HG03066 (cell line): ENCODE results near the gene EXOSC10.

Experiments used
- ATAC-seq: cut with Tn5 transposase; IDR thresholded peaks from one replicate; pipeline ENCODE4 v1.9.1; 2021; ENCODE audit warnings: low read depth; ENCODE audit not compliant: unreplicated experiment

Gene EXOSC10

DNA sequence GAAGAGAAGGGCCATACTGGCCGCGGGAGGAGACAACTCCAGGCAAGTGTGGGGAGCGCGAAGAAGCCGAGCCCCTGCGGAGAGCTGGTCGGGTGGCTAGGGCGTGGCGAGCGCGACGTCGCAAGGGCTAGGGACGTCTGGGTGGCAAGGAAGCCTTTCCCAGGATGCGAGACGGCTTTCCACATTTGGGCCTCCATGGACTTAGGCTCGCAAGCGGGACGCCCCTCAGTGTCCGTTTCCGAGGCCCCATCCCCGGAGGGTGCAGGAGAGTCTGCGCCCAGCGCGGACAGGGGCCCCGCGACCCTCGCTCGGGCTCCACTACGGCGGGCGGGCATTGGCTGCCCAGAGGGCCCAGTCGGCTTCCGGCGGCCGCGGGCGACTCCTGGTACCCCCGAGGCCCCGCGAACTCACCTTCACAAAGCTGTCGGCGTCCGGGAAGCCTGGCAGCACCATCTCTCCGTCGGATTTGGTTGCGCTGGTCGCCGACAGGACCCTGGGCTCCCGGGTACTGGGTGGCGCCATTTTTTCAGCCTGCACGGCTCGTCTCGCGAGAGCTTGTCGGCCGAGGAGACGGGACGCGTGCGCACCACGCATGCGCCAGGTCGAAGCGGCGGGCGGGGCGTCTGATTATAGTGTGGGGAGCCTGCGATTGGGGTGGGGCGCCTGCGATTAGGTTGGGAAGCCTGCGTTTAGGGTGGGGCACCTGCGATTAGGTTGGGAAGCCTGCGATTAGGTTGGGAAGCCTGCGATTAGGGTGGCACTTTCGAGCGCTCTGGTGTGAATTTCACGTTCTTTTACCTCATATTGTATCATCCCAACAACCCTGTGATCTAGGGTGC, at the start of gene EXOSC10:
Gene EXOSC10, minus strand, starts transcription at position 560 of the 839 bp plus-strand sequence. Its CDS starts 38 bp downstream, at position 522.
- peak; percentile 75 for ATAC-seq

- ATAC-seq = no peak
These were observed 47.6 kb upstream of the EXOSC10 start for GRCh38 chr1:11147197-11147770.

DNA sequence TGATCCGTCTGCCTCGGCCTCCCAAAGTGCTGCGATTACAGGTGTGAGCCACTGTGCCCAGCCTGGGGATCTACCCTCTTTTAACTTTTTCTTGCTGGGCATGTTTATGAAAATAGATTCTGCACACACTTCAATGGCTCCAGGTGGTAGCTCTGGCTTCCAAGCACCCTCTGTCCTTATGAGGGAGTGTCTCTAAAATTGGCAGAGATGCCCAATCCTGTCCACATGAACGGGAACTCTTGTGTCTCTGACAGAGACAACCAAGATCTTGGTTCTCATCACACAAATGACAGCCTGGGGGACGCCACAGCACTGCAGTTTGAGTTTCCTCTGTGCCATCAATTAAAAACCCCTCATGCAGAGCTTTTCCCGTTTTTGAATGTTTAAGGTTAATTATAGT, 46.1 kb upstream of the EXOSC10 start:
- ATAC-seq = no peak

GRCh38 chr1:11144570-11145256, 45.0 kb upstream of the EXOSC10 start:
- no peak for ATAC-seq

DNA sequence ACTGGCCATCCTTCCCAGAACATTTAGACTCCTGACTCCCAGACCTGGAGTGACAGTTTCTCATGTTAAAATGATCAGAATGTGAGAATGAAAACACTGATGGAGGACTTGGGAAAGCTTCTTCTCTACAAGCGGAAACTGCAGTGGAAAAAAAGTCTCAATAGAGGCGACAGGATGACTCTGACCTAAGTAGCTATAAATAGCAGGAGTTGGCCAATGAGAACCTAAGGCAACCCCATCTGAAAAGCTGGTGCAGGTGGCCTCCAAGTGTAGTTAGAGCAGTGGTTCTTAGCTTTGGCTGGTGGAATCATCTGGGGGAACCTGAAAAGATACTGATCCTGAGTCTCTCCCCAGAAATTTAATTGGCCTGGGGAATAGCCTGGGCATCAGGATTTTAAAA, 44.2 kb upstream of the EXOSC10 start:
- ATAC-seq = no peak

- ATAC-seq = no peak
These were observed 43.7 kb upstream of the EXOSC10 start for GRCh38 chr1:11143401-11143800.

DNA sequence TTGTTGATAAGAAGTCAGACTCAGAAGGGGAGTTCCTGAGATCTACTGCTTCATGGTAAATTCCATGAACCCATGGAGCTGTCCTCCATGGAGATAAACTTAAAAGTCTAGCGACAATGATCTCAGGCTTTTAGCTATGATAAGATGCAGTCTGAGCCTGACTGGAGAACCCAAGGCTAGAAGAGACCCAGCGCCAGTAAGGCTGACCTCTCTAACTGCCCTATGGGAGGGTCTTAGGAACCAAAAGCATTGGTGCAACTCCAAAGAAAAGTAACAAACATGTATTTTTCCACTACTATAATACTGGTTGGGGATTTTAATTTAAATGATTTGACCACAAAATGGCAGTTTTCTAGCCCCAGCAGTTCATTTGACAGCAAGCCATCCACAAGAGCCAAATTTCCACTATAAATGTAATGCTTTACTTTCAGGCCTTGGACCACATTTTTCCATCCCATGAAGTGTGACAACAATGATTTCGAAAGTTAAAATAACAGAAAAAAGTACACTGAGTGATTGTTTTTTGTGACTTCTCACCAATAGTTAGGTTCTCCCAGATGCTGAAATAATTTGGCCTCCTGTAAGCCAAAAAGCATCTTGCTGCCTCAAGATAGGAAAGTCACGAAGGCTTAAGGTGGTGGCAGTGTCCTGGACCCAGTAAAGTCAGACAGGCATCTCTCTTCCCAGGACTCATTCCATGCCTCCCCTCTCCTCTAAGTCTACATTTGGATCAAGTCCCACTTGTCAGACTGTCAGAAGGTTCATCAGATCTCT, 43.1 kb upstream of the EXOSC10 start:
- ATAC-seq = no peak

GRCh38 chr1:11138952-11139351, 39.3 kb upstream of the EXOSC10 start:
- ATAC-seq = no peak

- ATAC-seq = no peak
These were observed 38.4 kb upstream of the EXOSC10 start for GRCh38 chr1:11138029-11138428.

- ATAC-seq = no peak
These were observed 35.2 kb upstream of the EXOSC10 start for GRCh38 chr1:11134898-11135266.

DNA sequence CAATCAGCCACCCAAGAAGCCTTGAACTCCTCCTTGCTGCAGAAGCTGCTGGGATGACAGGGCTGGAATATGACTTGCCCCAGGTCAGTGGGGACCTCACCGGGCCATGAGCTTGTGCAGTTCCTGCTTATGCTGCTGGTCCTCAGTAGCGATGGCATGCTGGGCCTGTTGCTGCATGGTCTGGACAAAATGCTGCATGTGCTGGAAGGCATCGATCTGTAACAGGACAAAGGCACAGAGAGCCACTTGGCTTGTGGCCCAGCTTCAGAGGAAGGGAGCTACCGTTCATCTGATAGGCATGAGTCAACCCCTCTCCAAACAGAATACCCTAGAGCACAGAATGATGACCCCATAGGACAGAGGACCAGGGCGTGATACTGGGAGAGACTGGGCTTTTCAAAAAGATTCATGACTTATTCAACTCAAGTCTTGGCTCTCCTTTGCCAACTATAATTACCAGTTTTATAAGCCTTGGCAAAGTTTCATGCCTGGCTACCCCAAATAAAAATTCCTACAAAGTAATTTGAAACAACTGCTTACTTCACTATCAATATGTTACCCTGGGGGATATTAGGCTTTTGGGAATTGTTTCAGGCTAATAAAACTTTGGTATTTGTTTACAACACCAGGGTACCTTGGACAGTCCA, 34.7 kb upstream of the EXOSC10 start:
- no peak for ATAC-seq

DNA sequence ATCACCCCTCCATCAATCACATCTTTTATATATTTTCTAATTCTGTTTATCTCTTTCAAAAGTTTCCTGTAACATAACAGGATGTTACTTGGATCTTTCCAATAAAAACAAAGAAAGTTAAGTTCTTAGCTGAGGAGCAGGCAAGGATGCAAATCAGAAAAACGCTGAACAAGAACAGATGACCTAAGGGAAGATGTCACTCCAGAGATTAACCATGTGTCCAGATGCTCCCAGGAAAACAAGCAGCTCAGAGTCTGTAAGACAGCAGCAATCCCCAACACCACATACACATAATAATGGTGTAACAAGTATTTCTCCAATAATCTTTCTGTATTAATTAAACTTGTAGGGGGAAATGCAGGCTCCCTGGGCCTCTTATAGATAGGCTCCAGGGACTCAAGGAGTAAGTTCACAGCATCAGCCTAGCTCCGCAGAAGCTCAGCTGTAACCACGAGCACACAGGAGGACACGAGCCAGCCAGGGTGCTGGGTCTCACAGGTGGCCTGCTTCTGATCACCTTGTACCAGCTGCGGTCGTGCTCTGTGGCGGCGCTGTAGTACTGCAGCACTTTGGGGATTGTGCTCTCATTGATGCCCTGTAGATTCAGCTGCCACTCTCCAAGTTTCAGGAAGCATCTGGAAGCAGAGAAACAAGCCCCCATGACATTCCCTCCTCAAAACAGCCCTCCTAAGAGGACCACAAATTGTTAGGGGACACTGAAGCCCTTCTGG, 33.1 kb upstream of the EXOSC10 start:
- no peak for ATAC-seq

GRCh38 chr1:11131816-11132215, 32.1 kb upstream of the EXOSC10 start:
- no peak for ATAC-seq

DNA sequence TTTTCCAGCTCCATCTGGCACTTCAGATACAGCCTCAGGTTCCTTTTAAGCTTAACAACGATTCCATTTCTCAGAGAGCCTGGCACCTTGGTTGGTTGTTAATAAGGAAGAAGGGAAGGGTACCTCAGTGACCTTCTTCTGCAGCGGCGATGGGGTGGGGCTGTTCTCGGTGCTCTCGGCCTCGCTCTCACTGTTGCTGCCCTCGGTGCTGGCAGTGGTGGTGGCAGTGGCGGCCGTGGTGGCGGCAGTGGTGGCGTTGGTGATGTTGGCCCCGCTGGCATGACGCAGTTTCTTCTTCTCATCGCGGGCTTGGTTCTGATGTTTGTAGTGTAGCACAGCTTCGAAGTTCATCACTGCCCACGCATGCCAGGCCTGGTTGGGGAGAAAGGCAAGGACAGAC, 30.7 kb upstream of the EXOSC10 start:
- no peak for ATAC-seq

GRCh38 chr1:11129649-11130390, 30.2 kb upstream of the EXOSC10 start:
- ATAC-seq = no peak

DNA sequence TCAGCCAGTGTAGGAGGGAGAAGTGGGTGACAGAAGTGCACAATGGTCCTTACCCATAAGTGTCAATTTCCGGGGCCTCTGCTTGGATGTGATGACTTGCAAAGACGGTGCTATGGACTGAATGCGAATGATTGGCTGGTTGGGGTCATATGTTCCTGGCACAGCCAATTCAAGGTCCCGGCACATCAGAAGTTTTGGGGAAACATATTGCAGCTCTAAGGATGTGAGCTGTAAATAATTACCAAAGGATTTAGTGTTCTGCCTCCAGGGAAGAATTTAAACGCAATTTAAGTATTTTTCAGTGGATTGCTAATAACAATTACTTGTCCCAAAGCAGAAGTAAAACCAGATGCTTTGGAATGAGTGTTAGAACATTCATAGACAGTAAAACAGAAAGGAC, 26.9 kb upstream of the EXOSC10 start:
- ATAC-seq = no peak

- no peak for ATAC-seq
These were observed 26.3 kb upstream of the EXOSC10 start for GRCh38 chr1:11125931-11126330.

- ATAC-seq = no peak
These were observed 25.3 kb upstream of the EXOSC10 start for GRCh38 chr1:11124965-11125364.

GRCh38 chr1:11116318-11116717, 16.6 kb upstream of the EXOSC10 start:
- no peak for ATAC-seq
